ENCODE measurements around the gene LAMTOR3.
"Not testable (repeated sequence)": the region's sequence is repeated elsewhere in the genome, so short reads cannot be mapped to it uniquely, and the experiment has no call there.

The LAMTOR3 gene

DNA sequence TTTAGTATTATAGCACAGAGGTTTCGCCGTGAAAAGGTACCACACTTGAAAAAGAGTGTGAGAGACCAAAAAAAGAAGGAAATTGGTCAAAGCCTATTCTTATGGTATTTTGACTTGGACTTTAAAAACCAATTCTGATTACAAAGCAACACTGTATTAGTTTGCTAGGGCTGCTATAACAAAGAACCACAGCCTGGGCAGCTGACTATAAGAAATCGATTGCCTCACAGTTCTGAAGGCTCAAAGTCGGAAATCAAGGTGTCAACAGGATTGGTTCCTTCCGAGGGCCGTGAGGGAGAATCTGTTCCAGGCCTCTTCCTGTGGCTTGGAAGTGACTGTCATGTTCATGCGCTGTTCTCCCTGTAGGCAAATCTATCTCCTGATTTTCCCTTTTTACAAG is 59.7 kb downstream of the LAMTOR3 start:
- H3K27me3 ChIP-seq (ENCODE audit: low read depth), result no peaks in the 10 kb centered on the region
- peaks cover 5% of the 10 kb centered on the region for H3K4me1 ChIP-seq
- in situ Hi-C loops (cut with MboI; ENCODE audit: low sequenced_read_pairs), result no loop called here
- H3K9me3 ChIP-seq, result no peaks in the 10 kb centered on the region
- no peak overlapping the region for H3K4me3 ChIP-seq
- DNase-seq (ENCODE audit: low spot score in 2 of 2), result no peak
- no peaks in the 10 kb centered on the region for H3K36me3 ChIP-seq (replicated peaks)

DNA sequence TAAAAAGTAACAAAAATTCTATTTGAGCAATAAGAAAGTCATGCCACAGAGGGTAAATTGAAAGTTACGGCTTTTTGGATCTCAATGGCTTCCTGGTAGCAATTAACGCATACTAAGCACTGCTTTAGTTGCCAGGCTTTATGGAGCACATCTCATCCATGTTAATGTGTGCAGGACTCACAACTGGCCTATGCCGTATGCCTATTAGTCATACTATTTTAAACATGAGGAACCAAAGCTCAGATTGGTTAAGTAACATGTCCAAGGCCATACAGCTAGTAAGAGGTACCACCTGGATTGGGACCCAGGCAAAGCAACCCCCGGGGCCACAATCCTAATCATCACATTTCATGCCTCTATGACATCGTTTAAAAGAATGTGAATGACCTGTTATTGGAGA is 60.5 kb downstream of the LAMTOR3 start:
- Histone ChIP-seq H3K9me3 (no peaks in the 10 kb centered on the region), H3K36me3 (replicated peaks) (no peaks in the 10 kb centered on the region), H3K4me3 (no peak overlapping the region), H3K4me1 (peaks cover 5% of the 10 kb centered on the region), H3K27me3 (ENCODE audit: low read depth) (no peaks in the 10 kb centered on the region)
- DNase-seq (ENCODE audit: low spot score in 2 of 2), result no peak
- in situ Hi-C loops (cut with MboI; ENCODE audit: low sequenced_read_pairs), result no loop called here

DNA sequence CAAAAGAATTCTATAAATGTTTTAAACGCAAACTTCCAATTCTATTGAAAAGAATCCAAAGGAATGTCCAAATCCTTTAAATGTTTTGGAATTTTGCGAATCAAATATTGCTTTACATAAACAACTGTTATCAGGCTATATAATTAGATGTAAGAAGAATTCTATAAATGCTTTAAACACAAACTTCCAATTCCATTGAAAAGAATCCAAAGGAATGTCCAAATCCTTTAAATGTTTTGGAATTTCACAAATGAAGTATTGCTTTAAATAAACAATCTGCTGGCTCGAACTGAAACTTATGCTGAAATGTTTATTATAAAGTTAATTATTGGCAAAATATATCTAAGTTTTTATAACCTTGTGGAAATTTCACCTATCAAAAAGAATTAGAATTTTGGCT is 61.5 kb downstream of the LAMTOR3 start:
- H3K4me3 ChIP-seq, result no peak overlapping the region
- in situ Hi-C loops (cut with MboI; ENCODE audit: low sequenced_read_pairs), result no loop called here
- no peaks in the 10 kb centered on the region for H3K27me3 ChIP-seq (ENCODE audit: low read depth)
- no peaks in the 10 kb centered on the region for H3K36me3 ChIP-seq (replicated peaks)
- peaks cover 5% of the 10 kb centered on the region for H3K4me1 ChIP-seq
- no peak for DNase-seq (ENCODE audit: low spot score in 2 of 2)
- H3K9me3 ChIP-seq, result no peaks in the 10 kb centered on the region

DNA sequence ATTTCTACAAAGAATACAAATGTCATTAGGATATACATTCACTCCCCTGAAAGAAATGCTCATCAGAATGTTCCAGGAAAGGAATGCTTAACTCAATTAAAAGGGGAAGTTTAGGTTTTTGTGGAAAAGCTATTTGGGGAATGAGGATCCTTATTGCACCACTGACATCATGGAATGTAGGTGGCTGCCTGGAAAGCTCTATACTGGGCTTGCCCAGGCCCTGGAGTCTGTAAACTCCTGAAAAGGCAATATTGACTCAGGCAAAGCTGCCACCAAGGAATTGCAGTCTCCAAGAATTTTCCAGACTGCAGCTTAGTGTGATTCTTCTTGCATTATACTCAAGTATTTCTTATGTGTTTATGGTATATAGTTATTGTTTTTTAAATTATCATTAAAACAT is 61.9 kb downstream of the LAMTOR3 start:
- no peak for DNase-seq (ENCODE audit: low spot score in 2 of 2)
- Histone ChIP-seq H3K4me1 (peaks cover 5% of the 10 kb centered on the region), H3K27me3 (ENCODE audit: low read depth) (no peaks in the 10 kb centered on the region), H3K9me3 (no peaks in the 10 kb centered on the region), H3K36me3 (replicated peaks) (no peaks in the 10 kb centered on the region), H3K4me3 (no peak overlapping the region)
- in situ Hi-C loops (cut with MboI; ENCODE audit: low sequenced_read_pairs), result no loop called here

DNA sequence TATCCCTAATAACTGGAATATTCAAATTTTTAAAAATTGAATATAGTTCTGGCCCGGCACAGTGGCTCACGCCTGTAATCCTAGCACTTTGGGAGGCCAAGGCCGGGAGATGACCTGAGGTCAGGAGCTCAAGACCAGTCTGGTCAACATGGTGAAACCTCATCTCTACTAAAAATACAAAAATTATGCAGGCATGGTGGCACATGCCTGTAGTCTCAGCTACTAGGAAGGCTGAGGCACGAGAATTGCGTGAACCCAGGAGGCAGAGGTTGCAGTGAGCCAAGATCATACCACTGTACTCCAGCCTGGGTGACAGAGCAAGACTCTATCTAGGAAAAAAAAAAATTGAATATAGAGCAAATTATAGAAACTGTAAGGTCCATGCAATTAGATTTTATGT is 64.2 kb downstream of the LAMTOR3 start:
- in situ Hi-C loops (cut with MboI; ENCODE audit: low sequenced_read_pairs); H3K36me3 ChIP-seq (replicated peaks): not testable (repeated sequence)

DNA sequence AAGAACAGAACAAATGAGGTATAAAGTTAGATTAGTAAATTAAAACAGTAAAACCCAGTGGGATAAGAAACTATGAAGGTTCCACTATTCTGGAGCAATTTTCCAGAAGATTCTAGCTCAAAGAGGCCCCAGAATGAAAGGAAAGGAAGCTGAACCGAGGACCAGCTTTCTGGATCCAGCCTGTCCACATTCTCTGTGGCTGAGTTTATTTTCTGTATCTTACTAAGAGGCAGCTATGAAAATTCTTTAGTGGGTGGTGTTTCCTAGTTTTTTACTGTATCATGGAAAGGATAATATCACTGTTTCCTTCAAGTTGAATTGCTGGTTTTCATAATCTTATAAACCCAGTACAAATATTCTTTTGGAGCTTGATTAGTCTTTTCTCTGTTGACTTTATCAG is 65.8 kb downstream of the LAMTOR3 start:
- peaks cover 5% of the 10 kb centered on the region for H3K4me1 ChIP-seq
- no peaks in the 10 kb centered on the region for H3K9me3 ChIP-seq
- H3K4me3 ChIP-seq, result no peak overlapping the region
- DNase-seq (ENCODE audit: low spot score in 2 of 2), result no peak
- no peaks in the 10 kb centered on the region for H3K27me3 ChIP-seq (ENCODE audit: low read depth)
- in situ Hi-C loops (cut with MboI; ENCODE audit: low sequenced_read_pairs), result no loop called here
- H3K36me3 ChIP-seq (replicated peaks), result no peaks in the 10 kb centered on the region

More for the DNA sequence above, 64.2 kb downstream of the LAMTOR3 start:
- H3K27me3 ChIP-seq (ENCODE audit: low read depth); H3K9me3 ChIP-seq; DNase-seq (ENCODE audit: low spot score in 2 of 2); H3K4me1 ChIP-seq; H3K4me3 ChIP-seq: not testable (repeated sequence)

Measured in HAP-1 (cell line).